Epithelial cell of esophagus (primary cell): ENCODE measurements around the gene MED26.
"Not testable (repeated sequence)": the region's sequence is repeated elsewhere in the genome, so short reads cannot be mapped to it uniquely, and the experiment has no call there.

Source experiments
- DNase-seq: peaks from one replicate; pipeline ENCODE4 v3.0.0; 2010; ENCODE audit warnings: low read depth
- H3K4me3 ChIP-seq: 2 replicates; pipeline ENCODE4 v1.5.1; 2011; ENCODE audit warnings: mild to moderate bottlenecking, low read length, control low read depth
- TF ChIP-seq, protein P1 (sequence below): IDR thresholded peaks from 2 replicates; pipeline ENCODE4 v1.5.1; 2011; ENCODE audit warnings: low read depth, mild to moderate bottlenecking, low read length, control low read depth, inconsistent platforms; ENCODE audit not compliant: insufficient read depth; ENCODE audit errors: missing control alignments

Gene MED26, protein sequence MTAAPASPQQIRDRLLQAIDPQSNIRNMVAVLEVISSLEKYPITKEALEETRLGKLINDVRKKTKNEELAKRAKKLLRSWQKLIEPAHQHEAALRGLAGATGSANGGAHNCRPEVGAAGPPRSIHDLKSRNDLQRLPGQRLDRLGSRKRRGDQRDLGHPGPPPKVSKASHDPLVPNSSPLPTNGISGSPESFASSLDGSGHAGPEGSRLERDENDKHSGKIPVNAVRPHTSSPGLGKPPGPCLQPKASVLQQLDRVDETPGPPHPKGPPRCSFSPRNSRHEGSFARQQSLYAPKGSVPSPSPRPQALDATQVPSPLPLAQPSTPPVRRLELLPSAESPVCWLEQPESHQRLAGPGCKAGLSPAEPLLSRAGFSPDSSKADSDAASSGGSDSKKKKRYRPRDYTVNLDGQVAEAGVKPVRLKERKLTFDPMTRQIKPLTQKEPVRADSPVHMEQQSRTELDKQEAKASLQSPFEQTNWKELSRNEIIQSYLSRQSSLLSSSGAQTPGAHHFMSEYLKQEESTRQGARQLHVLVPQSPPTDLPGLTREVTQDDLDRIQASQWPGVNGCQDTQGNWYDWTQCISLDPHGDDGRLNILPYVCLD

DNA sequence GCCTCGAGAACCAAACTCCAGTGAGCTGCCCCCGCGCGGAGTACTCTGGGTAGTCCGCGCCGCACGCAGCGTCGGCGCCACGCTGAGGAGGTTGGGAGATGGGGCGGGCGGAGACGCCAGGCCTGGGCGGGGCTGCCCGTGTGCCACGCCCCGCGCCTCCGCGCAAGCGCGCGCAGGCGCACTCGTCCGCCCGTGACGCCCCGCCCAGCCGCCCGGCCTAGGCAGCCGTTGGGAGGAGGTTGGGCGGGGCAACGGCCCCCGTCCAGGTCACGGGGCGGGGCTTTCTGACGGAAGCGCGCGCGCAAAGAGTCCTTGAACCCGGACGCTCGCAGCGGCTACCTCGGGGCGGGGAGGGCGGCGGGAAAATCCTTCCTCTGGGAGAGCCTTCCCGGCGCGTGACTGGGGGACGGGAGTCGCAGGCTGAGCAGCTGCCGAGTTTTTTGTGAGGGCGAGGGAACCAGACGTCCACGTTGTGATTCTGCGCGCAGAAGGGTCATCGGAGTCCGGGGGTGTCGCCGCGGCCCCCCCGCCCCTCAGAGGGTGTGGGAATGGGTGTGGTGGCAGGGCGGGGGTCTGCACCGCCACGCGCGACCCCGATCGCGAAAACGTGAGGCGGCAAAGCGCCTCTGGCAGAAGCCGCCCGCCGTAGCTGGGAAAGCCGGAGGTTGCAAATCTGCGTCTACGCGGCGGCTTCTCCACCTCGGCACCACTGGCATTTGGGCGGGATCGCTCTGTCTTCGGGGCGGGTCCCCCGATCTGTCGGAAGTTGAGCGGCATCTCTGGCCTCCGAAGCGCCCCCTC lies at the start of gene MED26:
MED26 (minus strand) TSS at position 22 of the 801 bp plus-strand sequence. CDS start 261 bp downstream, outside the sequence.
- TF ChIP-seq, protein P1, sequence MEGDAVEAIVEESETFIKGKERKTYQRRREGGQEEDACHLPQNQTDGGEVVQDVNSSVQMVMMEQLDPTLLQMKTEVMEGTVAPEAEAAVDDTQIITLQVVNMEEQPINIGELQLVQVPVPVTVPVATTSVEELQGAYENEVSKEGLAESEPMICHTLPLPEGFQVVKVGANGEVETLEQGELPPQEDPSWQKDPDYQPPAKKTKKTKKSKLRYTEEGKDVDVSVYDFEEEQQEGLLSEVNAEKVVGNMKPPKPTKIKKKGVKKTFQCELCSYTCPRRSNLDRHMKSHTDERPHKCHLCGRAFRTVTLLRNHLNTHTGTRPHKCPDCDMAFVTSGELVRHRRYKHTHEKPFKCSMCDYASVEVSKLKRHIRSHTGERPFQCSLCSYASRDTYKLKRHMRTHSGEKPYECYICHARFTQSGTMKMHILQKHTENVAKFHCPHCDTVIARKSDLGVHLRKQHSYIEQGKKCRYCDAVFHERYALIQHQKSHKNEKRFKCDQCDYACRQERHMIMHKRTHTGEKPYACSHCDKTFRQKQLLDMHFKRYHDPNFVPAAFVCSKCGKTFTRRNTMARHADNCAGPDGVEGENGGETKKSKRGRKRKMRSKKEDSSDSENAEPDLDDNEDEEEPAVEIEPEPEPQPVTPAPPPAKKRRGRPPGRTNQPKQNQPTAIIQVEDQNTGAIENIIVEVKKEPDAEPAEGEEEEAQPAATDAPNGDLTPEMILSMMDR: no peak
- peak; percentile 92 for DNase-seq
- peak within 1 kb of the TSS; percentile 98 for H3K4me3 ChIP-seq

DNA sequence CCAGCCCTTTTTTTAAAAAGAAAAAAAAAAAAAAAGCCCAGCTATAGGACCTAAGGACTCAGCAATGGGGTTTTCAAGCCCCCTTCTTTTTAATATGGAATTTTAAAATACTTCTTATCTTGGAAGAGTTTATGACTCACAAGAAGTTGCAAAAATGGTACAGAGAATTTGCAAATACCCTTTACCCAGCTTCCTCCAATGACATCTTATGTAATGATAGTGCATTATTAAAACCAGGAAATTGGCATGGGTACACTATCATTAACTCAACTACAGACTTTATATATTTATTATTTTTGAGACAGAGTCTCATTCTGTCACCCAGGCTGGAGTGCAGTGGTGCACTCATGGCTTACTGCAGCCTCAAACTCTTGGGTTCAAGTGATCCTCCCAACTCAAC lies 49.1 kb upstream of the MED26 start:
- TF ChIP-seq, protein P1: no peak
- peak; percentile 36 for DNase-seq
- H3K4me3 ChIP-seq: no peak overlapping the region

DNA sequence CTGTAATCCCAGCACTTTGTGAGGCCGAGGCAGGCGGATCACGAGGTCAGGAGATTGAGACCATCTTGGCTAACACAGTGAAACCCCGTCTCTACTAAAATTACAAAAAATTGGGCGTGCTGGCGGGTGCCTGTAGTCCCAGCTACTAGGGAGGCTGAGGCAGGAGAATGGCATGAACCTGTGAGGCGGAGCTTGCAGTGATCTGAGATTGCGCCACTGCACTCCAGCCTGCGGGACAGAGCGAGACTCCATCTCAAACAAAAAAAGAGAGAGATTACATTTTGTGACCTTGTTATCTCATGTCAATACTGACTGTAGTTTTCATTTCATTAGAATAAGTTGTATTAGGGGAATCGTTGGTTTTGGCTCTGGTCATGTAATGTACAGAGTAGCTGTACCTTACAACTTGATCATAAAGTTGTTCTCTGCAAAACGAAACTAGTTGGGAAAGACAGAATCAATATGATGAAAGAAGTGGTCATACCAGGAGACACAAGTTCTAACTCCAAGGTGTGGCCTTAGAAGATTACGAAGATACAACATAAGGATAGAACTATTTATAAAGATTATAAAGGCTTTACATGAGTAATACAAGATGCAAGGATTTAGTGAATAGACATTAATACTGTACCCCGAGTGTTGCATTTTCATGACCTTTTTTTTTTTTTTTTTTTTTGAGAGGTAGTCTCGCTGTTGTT lies 48.2 kb upstream of the MED26 start:
- peak; percentile 66 for DNase-seq
- TF ChIP-seq, protein P1: no peak
- no peak overlapping the region for H3K4me3 ChIP-seq

DNA sequence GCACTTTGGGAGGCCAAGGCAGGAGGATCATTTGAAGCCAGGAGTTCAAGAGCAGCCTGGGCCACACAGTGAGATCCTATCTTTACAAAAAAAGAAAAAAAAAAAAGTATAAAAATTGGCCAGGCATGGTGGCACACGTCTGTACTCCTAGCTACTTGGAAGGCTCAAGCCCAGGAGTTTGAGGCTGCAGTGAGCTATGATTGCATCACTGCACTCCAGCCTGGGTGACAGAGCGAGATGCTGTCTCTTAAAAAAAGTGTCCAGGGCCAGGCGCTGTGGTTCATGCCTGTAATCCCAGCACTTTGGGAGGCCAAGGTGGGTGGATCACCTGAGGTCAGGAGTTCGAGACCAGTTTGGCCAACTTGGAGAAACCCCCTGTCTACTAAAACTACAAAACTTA lies 45.8 kb upstream of the MED26 start:
- DNase-seq, H3K4me3 ChIP-seq: not testable (repeated sequence)

DNA sequence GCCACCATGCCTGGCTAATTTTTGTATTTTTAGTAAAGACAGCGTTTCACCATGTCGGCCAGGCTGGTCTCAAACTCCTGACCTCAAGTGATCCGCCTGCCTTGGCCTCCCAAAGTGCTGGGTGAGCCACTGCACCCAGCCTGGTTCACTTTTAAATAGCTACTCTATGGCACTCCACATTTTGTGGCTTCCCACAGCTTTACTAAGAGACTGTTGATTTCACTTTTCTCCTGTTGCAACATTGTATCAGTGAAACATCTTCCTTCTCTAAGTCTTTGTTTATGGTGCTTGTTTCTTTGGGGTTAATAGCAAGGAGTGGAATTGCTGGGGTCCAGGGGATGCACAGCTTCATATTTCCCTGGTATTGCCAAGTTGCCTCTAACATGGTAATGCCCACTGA lies 45.2 kb upstream of the MED26 start:
- DNase-seq: no peak
- H3K4me3 ChIP-seq: no peak overlapping the region
- TF ChIP-seq, protein P1: no peak

DNA sequence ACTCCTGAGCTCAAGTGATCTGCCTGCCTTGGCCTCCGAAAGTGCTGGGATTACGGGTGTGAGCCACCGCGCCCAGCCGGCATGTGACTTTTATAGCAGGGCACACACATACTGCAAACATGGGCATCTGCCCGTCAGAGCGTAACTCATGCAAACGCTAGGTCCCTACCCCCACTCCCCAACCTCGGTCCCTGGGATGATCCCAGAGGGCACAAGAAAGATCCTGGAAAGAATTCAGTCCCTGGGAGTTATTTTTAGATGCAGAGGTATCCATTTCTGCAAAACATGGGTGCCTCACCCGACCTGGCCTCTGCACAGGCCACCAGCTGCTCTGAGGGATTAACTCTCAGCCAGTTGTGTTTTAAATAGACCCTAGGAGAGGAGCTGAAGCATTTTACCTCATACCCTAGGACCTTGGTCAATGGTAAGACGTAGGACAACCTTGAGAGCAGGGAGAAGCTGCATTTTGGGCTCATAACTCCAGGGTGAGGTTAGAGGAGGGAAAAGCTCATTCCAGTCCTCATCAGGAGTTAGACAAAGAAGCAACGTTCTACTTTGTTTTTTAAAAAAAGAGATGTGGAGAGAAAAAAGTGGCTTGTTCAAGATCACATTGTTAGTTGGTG lies 43.8 kb upstream of the MED26 start:
- TF ChIP-seq, protein P1: no peak
- H3K4me3 ChIP-seq: no peak overlapping the region
- no peak for DNase-seq
